ENCODE results near the gene MAL.

Gene MAL

GRCh38 chr2:94997981-94998930, 27.3 kb upstream of the MAL start:
- no peaks in the 10 kb centered on the region for H3K9me3 ChIP-seq (ENCODE audit: insufficient read depth, low read depth, low read length)
- H3K27me3 ChIP-seq (ENCODE audit: insufficient read depth, low read length, poor library complexity, severe bottlenecking), result no peaks in the 10 kb centered on the region
- H3K4me2 ChIP-seq (ENCODE audit: low read depth, low read length, poor library complexity, severe bottlenecking), result no peak overlapping the region
- no peaks in the 10 kb centered on the region for H3K4me1 ChIP-seq (ENCODE audit: insufficient read depth, low read length, poor library complexity, severe bottlenecking)
- no peak overlapping the region for H3K9ac ChIP-seq (ENCODE audit: low read depth, low read length, poor library complexity, severe bottlenecking)
- H2AFZ ChIP-seq (ENCODE audit: low read length), result no peak overlapping the region
- H3K9me2 ChIP-seq (replicated peaks; ENCODE audit: low read depth, low read length), result no peaks in the 10 kb centered on the region
- H3K79me2 ChIP-seq (ENCODE audit: insufficient read depth, low read length), result no peaks in the 10 kb centered on the region
- TF ChIP-seq, protein P1, sequence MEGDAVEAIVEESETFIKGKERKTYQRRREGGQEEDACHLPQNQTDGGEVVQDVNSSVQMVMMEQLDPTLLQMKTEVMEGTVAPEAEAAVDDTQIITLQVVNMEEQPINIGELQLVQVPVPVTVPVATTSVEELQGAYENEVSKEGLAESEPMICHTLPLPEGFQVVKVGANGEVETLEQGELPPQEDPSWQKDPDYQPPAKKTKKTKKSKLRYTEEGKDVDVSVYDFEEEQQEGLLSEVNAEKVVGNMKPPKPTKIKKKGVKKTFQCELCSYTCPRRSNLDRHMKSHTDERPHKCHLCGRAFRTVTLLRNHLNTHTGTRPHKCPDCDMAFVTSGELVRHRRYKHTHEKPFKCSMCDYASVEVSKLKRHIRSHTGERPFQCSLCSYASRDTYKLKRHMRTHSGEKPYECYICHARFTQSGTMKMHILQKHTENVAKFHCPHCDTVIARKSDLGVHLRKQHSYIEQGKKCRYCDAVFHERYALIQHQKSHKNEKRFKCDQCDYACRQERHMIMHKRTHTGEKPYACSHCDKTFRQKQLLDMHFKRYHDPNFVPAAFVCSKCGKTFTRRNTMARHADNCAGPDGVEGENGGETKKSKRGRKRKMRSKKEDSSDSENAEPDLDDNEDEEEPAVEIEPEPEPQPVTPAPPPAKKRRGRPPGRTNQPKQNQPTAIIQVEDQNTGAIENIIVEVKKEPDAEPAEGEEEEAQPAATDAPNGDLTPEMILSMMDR (conservative IDR thresholded peaks at IDR 0.05; ENCODE audit: low read length), result no peak
- TF ChIP-seq EZH2phosphoT487 (IDR thresholded peaks at IDR 0.05; ENCODE audit: borderline replicate concordance), result no peak
- H3F3A ChIP-seq (ENCODE audit: low read depth), result no peaks in the 10 kb centered on the region
- H3K4me3 ChIP-seq (ENCODE audit: low read length, poor library complexity, severe bottlenecking), result no peak overlapping the region
- no peaks in the 10 kb centered on the region for H3K36me3 ChIP-seq (ENCODE audit: insufficient read depth, low read length)
- no peaks in the 10 kb centered on the region for H4K20me1 ChIP-seq (ENCODE audit: insufficient read depth, low read length, poor library complexity, severe bottlenecking)

GRCh38 chr2:94999431-94999883, 26.1 kb upstream of the MAL start:
- no peak overlapping the region for H3K9ac ChIP-seq (ENCODE audit: low read depth, low read length, poor library complexity, severe bottlenecking)
- TF ChIP-seq, protein P1 (conservative IDR thresholded peaks at IDR 0.05; ENCODE audit: low read length), result no peak
- TF ChIP-seq EZH2phosphoT487 (IDR thresholded peaks at IDR 0.05; ENCODE audit: borderline replicate concordance), result no peak
- no peaks in the 10 kb centered on the region for H3F3A ChIP-seq (ENCODE audit: low read depth)
- H3K79me2 ChIP-seq (ENCODE audit: insufficient read depth, low read length), result no peaks in the 10 kb centered on the region
- H3K9me3 ChIP-seq (ENCODE audit: insufficient read depth, low read depth, low read length), result no peaks in the 10 kb centered on the region
- H3K27me3 ChIP-seq (ENCODE audit: insufficient read depth, low read length, poor library complexity, severe bottlenecking), result no peaks in the 10 kb centered on the region
- no peak overlapping the region for H2AFZ ChIP-seq (ENCODE audit: low read length)
- no peaks in the 10 kb centered on the region for H3K9me2 ChIP-seq (replicated peaks; ENCODE audit: low read depth, low read length)
- H3K36me3 ChIP-seq (ENCODE audit: insufficient read depth, low read length), result no peaks in the 10 kb centered on the region
- H3K4me2 ChIP-seq (ENCODE audit: low read depth, low read length, poor library complexity, severe bottlenecking), result no peak overlapping the region
- peaks cover 3% of the 10 kb centered on the region for H3K4me1 ChIP-seq (ENCODE audit: insufficient read depth, low read length, poor library complexity, severe bottlenecking)
- H4K20me1 ChIP-seq (ENCODE audit: insufficient read depth, low read length, poor library complexity, severe bottlenecking), result no peaks in the 10 kb centered on the region
- H3K4me3 ChIP-seq (ENCODE audit: low read length, poor library complexity, severe bottlenecking), result no peak overlapping the region

DNA sequence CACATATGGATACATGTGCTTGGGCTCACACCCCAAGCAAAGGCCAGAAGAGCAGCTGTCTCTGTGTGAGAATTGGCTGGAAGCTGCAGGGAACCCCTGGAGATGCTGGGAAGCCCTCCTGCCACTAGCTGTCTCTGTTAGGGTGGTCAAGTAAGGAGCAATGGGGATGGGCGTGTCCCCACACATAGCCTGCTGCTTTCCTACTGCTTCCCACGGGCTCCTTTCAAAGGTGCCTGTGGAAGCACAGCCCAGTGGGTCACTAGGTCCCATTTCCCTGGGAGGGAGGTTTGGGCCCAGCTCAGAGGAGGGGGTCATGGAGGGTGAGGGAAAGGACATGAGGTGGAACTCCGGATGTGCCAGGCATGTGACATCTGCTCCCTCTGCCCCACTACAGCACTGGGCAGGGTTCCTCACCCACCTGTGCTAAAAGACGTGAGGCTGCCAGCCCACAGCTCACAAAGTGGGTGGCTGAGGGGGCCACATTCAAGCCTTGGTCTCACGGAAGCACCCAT, 24.4 kb upstream of the MAL start:
- H3K9me2 ChIP-seq (replicated peaks; ENCODE audit: low read depth, low read length), result no peaks in the 10 kb centered on the region
- no peaks in the 10 kb centered on the region for H3F3A ChIP-seq (ENCODE audit: low read depth)
- H3K9ac ChIP-seq (ENCODE audit: low read depth, low read length, poor library complexity, severe bottlenecking), result no peak overlapping the region
- H3K79me2 ChIP-seq (ENCODE audit: insufficient read depth, low read length), result no peaks in the 10 kb centered on the region
- no peaks in the 10 kb centered on the region for H3K36me3 ChIP-seq (ENCODE audit: insufficient read depth, low read length)
- H2AFZ ChIP-seq (ENCODE audit: low read length), result no peak overlapping the region
- no peak for TF ChIP-seq EZH2phosphoT487 (IDR thresholded peaks at IDR 0.05; ENCODE audit: borderline replicate concordance)
- TF ChIP-seq, protein P1 (conservative IDR thresholded peaks at IDR 0.05; ENCODE audit: low read length), result no peak
- no peak overlapping the region for H3K4me3 ChIP-seq (ENCODE audit: low read length, poor library complexity, severe bottlenecking)
- H3K4me1 ChIP-seq (ENCODE audit: insufficient read depth, low read length, poor library complexity, severe bottlenecking), result peaks cover 20% of the 10 kb centered on the region
- H3K27me3 ChIP-seq (ENCODE audit: insufficient read depth, low read length, poor library complexity, severe bottlenecking), result no peaks in the 10 kb centered on the region
- no peak overlapping the region for H3K4me2 ChIP-seq (ENCODE audit: low read depth, low read length, poor library complexity, severe bottlenecking)
- H4K20me1 ChIP-seq (ENCODE audit: insufficient read depth, low read length, poor library complexity, severe bottlenecking), result no peaks in the 10 kb centered on the region
- H3K9me3 ChIP-seq (ENCODE audit: insufficient read depth, low read depth, low read length), result no peaks in the 10 kb centered on the region
